ENCODE results near the gene SEMA3G.

GRCh38 chr3:52446042-52446441 is 1.1 kb upstream of the SEMA3G start:
- TF ChIP-seq, protein P1, sequence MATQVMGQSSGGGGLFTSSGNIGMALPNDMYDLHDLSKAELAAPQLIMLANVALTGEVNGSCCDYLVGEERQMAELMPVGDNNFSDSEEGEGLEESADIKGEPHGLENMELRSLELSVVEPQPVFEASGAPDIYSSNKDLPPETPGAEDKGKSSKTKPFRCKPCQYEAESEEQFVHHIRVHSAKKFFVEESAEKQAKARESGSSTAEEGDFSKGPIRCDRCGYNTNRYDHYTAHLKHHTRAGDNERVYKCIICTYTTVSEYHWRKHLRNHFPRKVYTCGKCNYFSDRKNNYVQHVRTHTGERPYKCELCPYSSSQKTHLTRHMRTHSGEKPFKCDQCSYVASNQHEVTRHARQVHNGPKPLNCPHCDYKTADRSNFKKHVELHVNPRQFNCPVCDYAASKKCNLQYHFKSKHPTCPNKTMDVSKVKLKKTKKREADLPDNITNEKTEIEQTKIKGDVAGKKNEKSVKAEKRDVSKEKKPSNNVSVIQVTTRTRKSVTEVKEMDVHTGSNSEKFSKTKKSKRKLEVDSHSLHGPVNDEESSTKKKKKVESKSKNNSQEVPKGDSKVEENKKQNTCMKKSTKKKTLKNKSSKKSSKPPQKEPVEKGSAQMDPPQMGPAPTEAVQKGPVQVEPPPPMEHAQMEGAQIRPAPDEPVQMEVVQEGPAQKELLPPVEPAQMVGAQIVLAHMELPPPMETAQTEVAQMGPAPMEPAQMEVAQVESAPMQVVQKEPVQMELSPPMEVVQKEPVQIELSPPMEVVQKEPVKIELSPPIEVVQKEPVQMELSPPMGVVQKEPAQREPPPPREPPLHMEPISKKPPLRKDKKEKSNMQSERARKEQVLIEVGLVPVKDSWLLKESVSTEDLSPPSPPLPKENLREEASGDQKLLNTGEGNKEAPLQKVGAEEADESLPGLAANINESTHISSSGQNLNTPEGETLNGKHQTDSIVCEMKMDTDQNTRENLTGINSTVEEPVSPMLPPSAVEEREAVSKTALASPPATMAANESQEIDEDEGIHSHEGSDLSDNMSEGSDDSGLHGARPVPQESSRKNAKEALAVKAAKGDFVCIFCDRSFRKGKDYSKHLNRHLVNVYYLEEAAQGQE (IDR thresholded peaks at IDR 0.05; ENCODE audit: insufficient read depth in 1 of 2, low read depth in 2 of 2, low read length in 2 of 2) = no peak
- TF ChIP-seq POLR2AphosphoS5 (IDR thresholded peaks at IDR 0.05; ENCODE audit: low read depth, low read length) (no peak), TAF1 (IDR thresholded peaks at IDR 0.05; ENCODE audit: borderline replicate concordance, insufficient read depth, low read length) (no peak), SIN3A (IDR thresholded peaks at IDR 0.05; ENCODE audit: borderline replicate concordance, insufficient read depth, low read length) (no peak)
